WERI-Rb-1 (cell line): ENCODE measurements around the gene CTIF.

ENCODE experiments used
- DNase-seq: peaks from one replicate; pipeline ENCODE4 v3.0.0-alpha.2; 2020
- H3K27ac ChIP-seq: fragments of 250-450 bp; sonication (Bioruptor Pico); 2 replicates; pipeline ENCODE4 v1.5.1; 2020; ENCODE audit warnings: mild to moderate bottlenecking, moderate library complexity
- H3K27me3 ChIP-seq: fragments of 250-450 bp; sonication (Bioruptor Pico); 2 replicates; pipeline ENCODE4 v1.5.1; 2021; ENCODE audit warnings: mild to moderate bottlenecking, low read depth, moderate library complexity; ENCODE audit not compliant: insufficient read depth, severe bottlenecking
- H3K36me3 ChIP-seq: fragments of 250-450 bp; sonication (Bioruptor Pico); 2 replicates; pipeline ENCODE4 v1.5.1; 2020; ENCODE audit warnings: mild to moderate bottlenecking, moderate library complexity
- H3K4me3 ChIP-seq: 2 replicates; pipeline ENCODE4 v1.5.1; 2011; ENCODE audit warnings: low read depth, mild to moderate bottlenecking, control low read depth, low read length
- H3K9me3 ChIP-seq: fragments of 250-450 bp; sonication (Bioruptor Pico); 2 replicates; pipeline ENCODE4 v1.5.1; 2021; ENCODE audit warnings: mild to moderate bottlenecking, moderate library complexity; ENCODE audit not compliant: severe bottlenecking
- CTCF ChIP-seq: IDR thresholded peaks from 2 replicates; pipeline ENCODE4 v1.5.1; 2011; ENCODE audit warnings: low read depth, mild to moderate bottlenecking, control low read depth, inconsistent platforms, low read length

Gene CTIF

GRCh38 chr18:48893608-48894600 lies 355.1 kb downstream of the CTIF start:
- H3K27ac ChIP-seq: no peak overlapping the region
- H3K4me3 ChIP-seq: no peak overlapping the region
- no peak for TF ChIP-seq CTCF

GRCh38 chr18:48894799-48895346 lies 356.0 kb downstream of the CTIF start:
- no peaks in the 10 kb centered on the region for H3K27me3 ChIP-seq
- no peak for TF ChIP-seq CTCF
- H3K27ac ChIP-seq: no peak overlapping the region
- DNase-seq: no peak
- no peak overlapping the region for H3K4me3 ChIP-seq
- no peaks in the 10 kb centered on the region for H3K9me3 ChIP-seq
- no peaks in the 10 kb centered on the region for H3K36me3 ChIP-seq

More at GRCh38 chr18:48893608-48894600, 355.1 kb downstream of the CTIF start:
- H3K36me3 ChIP-seq: no peaks in the 10 kb centered on the region
- no peak for DNase-seq
- H3K27me3 ChIP-seq: no peaks in the 10 kb centered on the region
- H3K9me3 ChIP-seq: no peaks in the 10 kb centered on the region

GRCh38 chr18:48896326-48896874 lies 357.6 kb downstream of the CTIF start:
- no peak overlapping the region for H3K27ac ChIP-seq
- no peaks in the 10 kb centered on the region for H3K36me3 ChIP-seq
- no peak overlapping the region for H3K4me3 ChIP-seq
- H3K9me3 ChIP-seq: no peaks in the 10 kb centered on the region
- DNase-seq: no peak
- no peak for TF ChIP-seq CTCF
- no peaks in the 10 kb centered on the region for H3K27me3 ChIP-seq

GRCh38 chr18:48896875-48897511 lies 358.2 kb downstream of the CTIF start:
- Histone ChIP-seq H3K9me3 (no peaks in the 10 kb centered on the region), H3K36me3 (no peaks in the 10 kb centered on the region), H3K27ac (no peak overlapping the region), H3K4me3 (no peak overlapping the region), H3K27me3 (no peaks in the 10 kb centered on the region)
- no peak for DNase-seq
- TF ChIP-seq CTCF: 0 out of 2 replicates have a peak, but pooled peaks have one; percentile 31

- Histone ChIP-seq H3K27ac (no peak overlapping the region), H3K9me3 (no peaks in the 10 kb centered on the region), H3K4me3 (no peak overlapping the region), H3K27me3 (no peaks in the 10 kb centered on the region), H3K36me3 (no peaks in the 10 kb centered on the region)
- no peak for DNase-seq
- no peak for TF ChIP-seq CTCF
These were observed 358.7 kb downstream of the CTIF start for GRCh38 chr18:48897531-48897930.
